Peyer's patch (tissue), 4 donors: ENCODE data around the gene PLXNA2.

Experiments
- POLR2A ChIP-seq, 2 donors: fragments of 450-650 bp; IDR thresholded peaks; one replicate each; pipeline ENCODE4 v1.5.1; 2017; ENCODE audit warnings: antibody characterized with exemption in 2 of 2, mild to moderate bottlenecking in 2 of 2, moderate library complexity in 2 of 2
- TF ChIP-seq, protein P1 (sequence below), 6 experiments: fragments of 450-650 bp in 4 of 6; fragments of 200-600 bp in 2 of 6; sonication (generic) in 1 of 6; IDR thresholded peaks; one replicate each; pipeline ENCODE4 v1.5.1; 2017 to 2019; ENCODE audit warnings: antibody characterized with exemption in 6 of 6, mild to moderate bottlenecking in 3 of 6, moderate library complexity in 1 of 6

DNA sequence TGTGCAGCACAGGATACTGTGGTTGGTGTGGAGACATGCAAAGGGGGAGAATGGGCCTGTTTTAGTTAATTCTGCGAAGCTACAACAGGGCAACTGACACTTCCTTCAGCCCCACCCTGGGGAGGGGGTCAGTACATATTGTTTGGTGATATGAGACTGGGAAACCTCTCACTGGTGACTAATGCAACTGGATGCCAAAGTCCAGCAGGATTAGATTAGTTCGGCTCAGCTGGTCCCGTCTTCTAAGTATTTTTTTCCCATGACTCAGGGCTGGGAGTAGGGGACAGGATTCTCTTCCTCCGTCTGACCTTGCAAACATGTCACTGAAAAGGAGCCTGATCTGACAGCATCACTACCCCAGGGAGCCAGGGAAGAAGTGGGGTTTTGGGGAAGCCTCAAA lies 43.0 kb downstream of the PLXNA2 start:
- TF ChIP-seq, protein P1, sequence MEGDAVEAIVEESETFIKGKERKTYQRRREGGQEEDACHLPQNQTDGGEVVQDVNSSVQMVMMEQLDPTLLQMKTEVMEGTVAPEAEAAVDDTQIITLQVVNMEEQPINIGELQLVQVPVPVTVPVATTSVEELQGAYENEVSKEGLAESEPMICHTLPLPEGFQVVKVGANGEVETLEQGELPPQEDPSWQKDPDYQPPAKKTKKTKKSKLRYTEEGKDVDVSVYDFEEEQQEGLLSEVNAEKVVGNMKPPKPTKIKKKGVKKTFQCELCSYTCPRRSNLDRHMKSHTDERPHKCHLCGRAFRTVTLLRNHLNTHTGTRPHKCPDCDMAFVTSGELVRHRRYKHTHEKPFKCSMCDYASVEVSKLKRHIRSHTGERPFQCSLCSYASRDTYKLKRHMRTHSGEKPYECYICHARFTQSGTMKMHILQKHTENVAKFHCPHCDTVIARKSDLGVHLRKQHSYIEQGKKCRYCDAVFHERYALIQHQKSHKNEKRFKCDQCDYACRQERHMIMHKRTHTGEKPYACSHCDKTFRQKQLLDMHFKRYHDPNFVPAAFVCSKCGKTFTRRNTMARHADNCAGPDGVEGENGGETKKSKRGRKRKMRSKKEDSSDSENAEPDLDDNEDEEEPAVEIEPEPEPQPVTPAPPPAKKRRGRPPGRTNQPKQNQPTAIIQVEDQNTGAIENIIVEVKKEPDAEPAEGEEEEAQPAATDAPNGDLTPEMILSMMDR (IDR thresholded peaks at IDR 0.05) = no peak
- no peak for TF ChIP-seq POLR2A (IDR thresholded peaks at IDR 0.05)
